GM08714 (cell line): Measurements from ENCODE around the gene PRR19.

Experiments
- H3K4me3 ChIP-seq: fragments of 200-500 bp; sonication (Bioruptor generic); 2 replicates; pipeline ENCODE4 v1.5.1; 2014; ENCODE audit warnings: mild to moderate bottlenecking, low read length, inconsistent platforms
- ZNF274 ChIP-seq: IDR thresholded peaks from 2 replicates; pipeline ENCODE4 v1.6.1; 2012; ENCODE audit warnings: mild to moderate bottlenecking, low read depth, low read length

PRR19 gene

GRCh38 chr19:42285541-42285941, 16.4 kb upstream of the PRR19 start:
- peak overlapping the region; percentile 76; the same call in 1 of the 2 replicates for H3K4me3 ChIP-seq
- no peak for TF ChIP-seq ZNF274

- H3K4me3 ChIP-seq = peak overlapping the region; percentile 76; the same call in 1 of the 2 replicates
- no peak for TF ChIP-seq ZNF274
Measured at GRCh38 chr19:42285988-42286348, 16.0 kb upstream of the PRR19 start.

- H3K4me3 ChIP-seq = peak overlapping the region; percentile 76; the same call in 1 of the 2 replicates
- TF ChIP-seq ZNF274 = no peak
Measured at GRCh38 chr19:42286349-42287016, 15.4 kb upstream of the PRR19 start.

- no peak overlapping the region for H3K4me3 ChIP-seq
- no peak for TF ChIP-seq ZNF274
Measured at GRCh38 chr19:42287017-42287826, 14.7 kb upstream of the PRR19 start.

GRCh38 chr19:42287827-42288107, 14.2 kb upstream of the PRR19 start:
- no peak for TF ChIP-seq ZNF274

GRCh38 chr19:42288387-42288786, 13.5 kb upstream of the PRR19 start:
- no peak for TF ChIP-seq ZNF274
- no peak overlapping the region for H3K4me3 ChIP-seq

More at GRCh38 chr19:42287827-42288107, 14.2 kb upstream of the PRR19 start:
- no peak overlapping the region for H3K4me3 ChIP-seq

- no peak for TF ChIP-seq ZNF274
- H3K4me3 ChIP-seq = no peak overlapping the region
Measured at GRCh38 chr19:42288881-42289555, 12.9 kb upstream of the PRR19 start.

- TF ChIP-seq ZNF274 = no peak
- no peak overlapping the region for H3K4me3 ChIP-seq
Measured at GRCh38 chr19:42289556-42290041, 12.3 kb upstream of the PRR19 start.

- no peak overlapping the region for H3K4me3 ChIP-seq
- TF ChIP-seq ZNF274 = no peak
Measured at GRCh38 chr19:42290136-42290522, 11.8 kb upstream of the PRR19 start.

GRCh38 chr19:42290523-42291434, 11.2 kb upstream of the PRR19 start:
- TF ChIP-seq ZNF274 = no peak
- no peak overlapping the region for H3K4me3 ChIP-seq

GRCh38 chr19:42291435-42291810, 10.5 kb upstream of the PRR19 start:
- no peak for TF ChIP-seq ZNF274
- H3K4me3 ChIP-seq = no peak overlapping the region

GRCh38 chr19:42292042-42292960, 9.6 kb upstream of the PRR19 start:
- no peak for TF ChIP-seq ZNF274
- no peak overlapping the region for H3K4me3 ChIP-seq

- TF ChIP-seq ZNF274 = no peak
Measured at GRCh38 chr19:42292963-42293362, 9.0 kb upstream of the PRR19 start.

More at GRCh38 chr19:42292963-42293362, 9.0 kb upstream of the PRR19 start:
- no peak overlapping the region for H3K4me3 ChIP-seq
